ENCODE measurements around the gene IRAK1BP1. TPM values are rescaled to one million over a fixed set of nuclear protein-coding genes. Genes with fewer than 3 reads are reported as not detected.

The IRAK1BP1 gene
- total and polyA plus RNA-seq, 9 of the 15 experiments (the other 6 are each of a cell fraction or from before 2014, with no cell fraction given) = 1.8 to 3.7 (median 2.1) TPM

- no peak for TF ChIP-seq THAP12 (CRISPR knock-in tag; IDR thresholded peaks at IDR 0.05)
Measured at GRCh38 chr6:78863576-78863975, 3.8 kb upstream of the IRAK1BP1 start (continued).

GRCh38 chr6:78864957-78865356 lies 2.4 kb upstream of the IRAK1BP1 start:
- Histone ChIP-seq H4K20me1 (replicated peaks; ENCODE audit: control insufficient read depth, insufficient read depth, low read length) (no peaks in the 10 kb centered on the region), H3K79me2 (ENCODE audit: control insufficient read depth, insufficient read depth, low read length) (peaks cover 16% of the 10 kb centered on the region), H3K27ac (ENCODE audit: extremely low read depth, low read depth, low read length) (no peak overlapping the region; the same call in 2 of the 3 replicates), H3K9ac (ENCODE audit: insufficient read depth in 1 of 2, low read depth in 2 of 2, low read length in 2 of 2) (peak overlapping the region in 1 of 2 experiments; percentile 55; a peak in 3 of 4 replicates), H3K9me3 (replicated peaks; ENCODE audit: control insufficient read depth, insufficient read depth, low read depth, low read length) (no peaks in the 10 kb centered on the region), H2AFZ (ENCODE audit: low read depth, low read length) (peak overlapping the region; percentile 38; the same call in 1 of the 2 replicates), H3K4me3 (no peak overlapping the region), H3K4me1 (replicated peaks in 1 of 2; ENCODE audit: control insufficient read depth in 2 of 2, insufficient read depth in 2 of 2, low read length in 2 of 2) (peaks cover 0 to 7% of the 10 kb centered on the region in 2 experiments; a peak in 1 of 5 replicates), H3K27me3 (ENCODE audit: control insufficient read depth in 2 of 2, insufficient read depth in 2 of 2, low read length in 2 of 2) (no peaks in the 10 kb centered on the region), H3K36me3 (ENCODE audit: control insufficient read depth, insufficient read depth, low read length) (no peaks in the 10 kb centered on the region), H3K4me2 (ENCODE audit: insufficient read depth, low read length) (peak overlapping the region; percentile 56; the same call in 1 of the 2 replicates), H3K9me1 (ENCODE audit: control insufficient read depth, insufficient read depth, low read length) (no peaks in the 10 kb centered on the region)
- intact Hi-C loops (cut with micrococcal nuclease) (loop anchor here (5.0 kb wide), 1 partner anchor 212 kb away; the partner anchor contains the start of gene PHIP), in situ Hi-C loops (cut with MboI) (no loop called here)
- ATAC-seq = no peak
- no TSS peak for BruUV-seq (replicated peaks)
- CTCF ChIA-PET (ENCODE audit: low intra/inter-chr PET ratio) = no interaction called here
- TF ChIP-seq USF2 (CRISPR knock-in tag; IDR thresholded peaks at IDR 0.05) (no peak), HNRNPL (IDR thresholded peaks at IDR 0.05; ENCODE audit: low read depth, low read length) (no peak), RBM14 (IDR thresholded peaks at IDR 0.05; ENCODE audit: borderline replicate concordance, insufficient read depth, low read depth, low read length) (no peak), MAFG (tag; conservative IDR thresholded peaks at IDR 0.05) (0 out of 2 replicates have a peak, but pooled peaks have one; percentile 26), C11orf30 (IDR thresholded peaks at IDR 0.05; ENCODE audit: low read depth) (peak; percentile 71), ZNF384 (IDR thresholded peaks at IDR 0.05; ENCODE audit: low read depth, low read length) (no peak), MAFF (IDR thresholded peaks at IDR 0.05; ENCODE audit: low read length) (peak; percentile 28; the same call in 1 of the 2 replicates), MAFK (IDR thresholded peaks at IDR 0.05; ENCODE audit: low read length) (peak; percentile 5; the same call in 1 of the 2 replicates), RBM25 (IDR thresholded peaks at IDR 0.05; ENCODE audit: low read depth, low read length, severe bottlenecking) (no peak), ZNF316 (IDR thresholded peaks at IDR 0.05) (peak; percentile 81)
- 24% methylated on average over 5 of the region's 5 CpGs for WGBS (ENCODE audit: insufficient coverage, low coverage, missing lambda C conversion rate)
- FAIRE-seq = no peak
- POLR2A ChIA-PET = no interaction called here
- DNase-seq (ENCODE audit: extremely low read depth in 1 of 4, low spot score in 3 of 4) = no peak

Data from K562 (cell line).